ENCODE measurements around the gene PLCL1.

Gene PLCL1

GRCh38 chr2:198008230-198008629, 203.8 kb downstream of the PLCL1 start:
- DNase-seq = no peak

DNA sequence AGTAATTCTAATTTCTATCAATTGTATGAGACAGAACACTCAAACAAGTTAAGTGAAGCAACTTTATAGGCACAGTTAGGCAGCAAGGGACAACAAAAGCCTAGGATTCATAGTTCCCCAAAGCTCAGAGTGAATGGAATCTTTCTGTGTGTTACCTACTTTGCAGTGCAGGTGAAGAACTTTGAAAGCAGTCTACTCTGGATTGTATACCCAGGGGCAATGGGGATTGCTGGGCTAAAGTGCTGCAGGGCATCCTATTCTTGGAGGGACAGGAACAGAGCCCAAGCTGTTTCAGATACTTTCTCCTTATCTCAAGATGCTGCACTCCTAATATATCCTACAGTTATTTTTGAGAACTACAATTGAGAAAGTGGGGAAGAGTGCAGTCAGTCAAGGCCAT, 207.6 kb downstream of the PLCL1 start:
- no peak for DNase-seq

GRCh38 chr2:198016243-198016642, 211.8 kb downstream of the PLCL1 start:
- no peak for DNase-seq

DNA sequence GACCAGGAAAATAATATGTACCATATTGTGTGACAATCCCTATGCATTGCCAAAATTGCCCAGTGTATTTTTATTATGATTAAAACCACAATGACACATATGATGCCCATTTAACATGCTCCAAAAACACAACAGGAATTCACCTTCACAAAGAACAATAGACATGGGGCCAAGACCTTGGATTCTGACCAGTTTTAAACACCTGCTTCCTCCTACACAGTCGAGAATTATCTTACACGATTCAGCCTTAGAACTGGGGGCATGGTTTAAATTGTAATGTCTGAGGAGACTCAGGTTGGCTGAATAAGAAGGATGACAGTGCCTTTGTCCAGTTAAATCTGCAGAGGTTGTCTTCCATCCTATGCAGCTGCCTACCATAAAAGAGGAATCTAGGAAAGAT, 212.7 kb downstream of the PLCL1 start:
- no peak for DNase-seq

DNA sequence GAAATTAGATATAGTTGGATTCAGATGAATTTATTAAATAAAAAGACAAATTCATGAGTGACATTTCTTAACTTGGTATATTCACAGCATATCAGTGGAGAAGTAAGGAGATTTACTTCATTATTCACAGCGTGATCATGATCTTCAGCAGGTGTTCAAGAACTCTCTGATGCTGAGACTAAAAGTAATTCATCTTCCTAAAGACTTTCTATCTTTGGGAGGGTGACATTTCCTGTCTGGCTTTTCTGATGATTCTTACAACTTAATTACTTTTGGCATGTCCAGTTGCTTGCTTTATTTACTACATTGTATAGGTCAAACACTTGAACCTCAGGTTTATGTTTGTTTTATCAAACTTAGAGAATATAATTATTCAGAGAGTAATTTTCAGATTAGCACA, 224.6 kb downstream of the PLCL1 start:
- no peak for DNase-seq

- DNase-seq = peak; percentile 12
These were observed 225.2 kb downstream of the PLCL1 start for GRCh38 chr2:198029576-198029975.

DNA sequence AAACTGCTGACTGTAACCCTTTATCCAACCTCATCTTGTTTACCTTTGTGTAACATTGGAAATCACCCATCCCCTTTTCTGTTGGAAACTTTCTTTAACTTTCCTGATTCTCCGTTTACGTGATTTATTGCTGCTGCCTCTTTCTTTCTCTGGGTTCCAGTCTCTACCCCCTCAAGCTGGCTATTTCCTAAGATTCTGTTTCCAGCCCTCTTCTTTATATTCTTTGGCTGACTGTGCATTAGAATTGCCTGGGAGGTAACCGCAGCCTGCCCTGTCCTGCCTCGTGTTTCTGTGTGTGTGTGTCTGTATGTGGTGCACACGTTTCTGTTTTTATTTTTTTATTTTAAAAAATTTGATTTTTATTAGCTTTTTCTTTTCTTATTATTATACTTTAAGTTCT, 229.2 kb downstream of the PLCL1 start:
- no peak for DNase-seq

DNA sequence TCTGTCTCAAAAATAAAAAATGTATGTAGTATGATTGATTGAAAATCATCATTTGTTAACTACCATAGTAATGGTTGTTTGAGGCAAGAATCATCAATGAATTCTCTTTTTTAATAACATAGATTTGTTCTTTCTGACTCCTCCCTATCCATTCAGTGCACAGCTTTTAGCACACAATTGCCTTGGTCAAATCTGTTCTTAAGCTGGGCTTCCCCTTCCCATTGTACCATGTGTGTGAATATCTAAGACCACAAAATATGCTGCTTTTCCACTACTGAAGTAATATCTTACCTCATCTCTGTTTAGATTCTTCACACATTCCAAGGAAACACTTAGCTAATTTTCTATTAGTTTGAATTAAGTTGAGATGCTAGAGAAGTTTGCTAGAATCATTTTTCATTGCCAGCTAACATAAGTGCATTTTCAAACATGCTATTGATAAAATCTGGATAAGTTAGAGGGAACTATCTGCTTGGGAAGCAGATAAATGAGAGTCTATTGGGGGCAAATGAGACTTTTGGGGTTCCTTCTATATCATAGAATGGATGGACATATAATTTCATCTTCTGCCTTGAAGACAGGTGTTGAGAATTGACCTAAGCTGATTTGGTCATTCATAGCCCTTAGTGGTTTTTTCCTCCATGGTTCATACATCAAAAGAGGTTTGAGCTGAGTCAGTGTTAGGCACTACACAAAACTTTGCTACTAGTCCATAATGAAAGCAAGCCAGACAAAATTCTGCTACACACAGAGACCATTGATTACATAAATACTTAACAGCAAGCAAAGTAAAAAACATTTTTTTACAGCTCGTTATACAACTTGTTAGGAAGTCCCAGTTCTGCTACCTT, 231.9 kb downstream of the PLCL1 start:
- no peak for DNase-seq

GRCh38 chr2:198040835-198041234, 236.4 kb downstream of the PLCL1 start:
- no peak for DNase-seq

DNA sequence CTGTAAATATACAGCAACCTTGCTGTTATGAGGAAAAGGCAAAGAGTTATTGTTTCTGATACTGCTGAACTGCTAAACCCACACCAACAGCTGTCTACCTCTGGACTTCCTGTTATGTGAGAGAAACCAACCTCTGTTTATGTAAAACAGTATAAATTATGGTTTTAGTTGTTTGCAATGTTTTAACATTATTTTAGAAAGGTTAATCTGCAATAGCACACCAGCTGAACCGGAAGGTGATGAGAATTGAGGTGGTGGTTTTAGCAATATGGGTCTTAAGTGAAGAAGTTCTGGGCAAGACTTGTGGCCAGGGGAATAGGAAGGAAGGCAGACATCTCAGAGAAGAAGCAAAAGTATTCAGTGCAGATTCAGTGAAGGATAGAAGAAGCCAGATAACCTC, 237.8 kb downstream of the PLCL1 start:
- DNase-seq = no peak

DNA sequence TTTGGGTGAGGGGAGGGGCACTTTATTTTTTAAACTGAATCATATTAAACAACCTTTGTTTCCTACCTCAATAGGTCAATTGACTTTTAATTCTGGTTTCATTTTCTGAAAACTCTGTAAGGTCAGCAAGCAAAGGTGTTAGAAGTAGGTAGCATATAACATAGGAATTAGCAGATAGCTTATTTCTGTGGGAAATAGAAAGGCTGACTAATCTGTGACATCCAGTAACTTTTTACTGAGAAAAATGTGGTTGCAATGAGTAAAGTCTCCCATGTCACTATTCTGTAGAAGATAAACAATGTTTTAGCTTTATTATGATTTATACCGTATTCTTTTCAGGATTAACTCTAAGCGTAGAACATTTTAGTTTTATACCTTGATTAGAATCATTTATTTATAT, 240.4 kb downstream of the PLCL1 start:
- peak; percentile 33 for DNase-seq

DNA sequence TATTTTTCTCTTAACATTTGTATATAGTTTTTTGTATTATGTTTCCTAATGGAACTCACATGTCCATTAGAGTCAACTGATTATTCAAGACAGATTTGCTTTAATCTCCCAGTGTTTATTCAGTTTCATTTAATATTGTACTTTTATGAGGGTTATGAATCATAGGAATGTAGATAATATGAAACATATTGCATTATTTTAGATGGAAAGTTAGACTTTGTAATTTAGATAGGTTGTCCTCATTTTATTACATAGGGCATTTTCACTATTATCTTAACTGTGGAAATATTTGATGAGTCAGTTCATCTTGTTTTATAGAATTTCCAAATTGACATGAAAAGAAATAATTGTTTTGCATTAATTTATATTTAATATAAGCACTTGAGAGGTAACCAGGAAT, 240.8 kb downstream of the PLCL1 start:
- peak; percentile 31 for DNase-seq

GRCh38 chr2:198052741-198053140, 248.3 kb downstream of the PLCL1 start:
- DNase-seq = no peak

GRCh38 chr2:198053148-198053547, 248.8 kb downstream of the PLCL1 start:
- DNase-seq = no peak

- DNase-seq = no peak
These were observed 249.4 kb downstream of the PLCL1 start for GRCh38 chr2:198053776-198054175.

DNA sequence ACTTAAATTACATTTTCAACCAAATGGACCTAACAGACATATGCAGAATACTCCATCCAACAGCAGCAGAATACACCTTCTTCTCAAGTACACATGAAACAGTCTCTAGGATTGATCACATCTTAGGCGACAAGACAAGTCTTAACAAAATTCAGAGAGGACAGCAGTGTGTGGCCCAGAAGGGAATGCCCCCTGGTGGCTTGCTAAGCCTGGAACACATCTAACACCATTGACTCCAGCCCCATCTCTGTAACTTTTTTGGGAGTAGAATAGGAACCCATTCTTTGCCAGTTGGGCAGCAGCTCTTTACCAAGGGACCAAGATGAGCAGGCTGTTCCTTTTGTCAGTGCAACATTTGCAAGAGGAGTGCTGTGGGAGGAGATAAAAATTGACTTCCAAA, 249.9 kb downstream of the PLCL1 start:
- DNase-seq = peak; percentile 21

DNA sequence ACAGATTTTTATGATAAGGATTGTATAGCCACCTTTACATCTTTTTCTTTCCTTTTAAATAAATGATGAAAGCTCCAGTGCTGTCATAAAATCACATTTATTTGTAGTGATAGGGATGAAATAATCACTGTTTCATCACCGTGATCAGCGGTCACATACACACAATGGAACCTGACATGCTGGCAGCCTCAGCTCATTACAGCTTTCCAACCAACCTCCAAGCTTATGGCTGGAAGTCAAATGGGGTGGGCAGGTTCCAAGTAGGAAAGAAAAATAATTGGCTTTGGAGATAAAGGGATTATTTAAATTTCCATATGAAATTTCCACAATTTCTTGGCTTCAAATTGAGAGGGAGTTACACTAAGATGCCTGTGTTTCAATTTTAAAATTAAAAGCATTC, 251.3 kb downstream of the PLCL1 start:
- DNase-seq = no peak

GRCh38 chr2:198056836-198057235, 252.4 kb downstream of the PLCL1 start:
- no peak for DNase-seq

DNA sequence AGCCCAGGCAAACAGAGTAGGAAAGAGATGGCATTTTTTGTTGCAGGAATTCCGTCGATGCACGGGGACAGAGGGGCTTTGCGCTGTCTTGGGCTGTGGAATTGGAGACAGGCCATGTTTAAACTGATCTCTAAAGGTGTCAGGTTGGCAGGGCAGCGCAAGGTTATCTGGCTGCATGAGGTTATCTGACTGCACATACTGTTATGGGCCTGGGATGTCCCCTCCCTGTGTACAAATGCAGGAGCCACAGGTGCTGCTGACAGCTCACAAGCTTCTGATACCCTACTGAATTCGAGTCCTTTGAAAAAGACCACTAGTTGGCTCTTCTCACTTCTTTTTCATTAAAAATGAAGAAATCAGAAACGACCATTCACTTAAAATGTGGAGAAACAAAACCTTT, 255.4 kb downstream of the PLCL1 start:
- DNase-seq = no peak

GRCh38 chr2:198060277-198060676, 255.9 kb downstream of the PLCL1 start:
- DNase-seq = no peak

- DNase-seq = no peak
These were observed 258.4 kb downstream of the PLCL1 start for GRCh38 chr2:198062826-198063225.

DNA sequence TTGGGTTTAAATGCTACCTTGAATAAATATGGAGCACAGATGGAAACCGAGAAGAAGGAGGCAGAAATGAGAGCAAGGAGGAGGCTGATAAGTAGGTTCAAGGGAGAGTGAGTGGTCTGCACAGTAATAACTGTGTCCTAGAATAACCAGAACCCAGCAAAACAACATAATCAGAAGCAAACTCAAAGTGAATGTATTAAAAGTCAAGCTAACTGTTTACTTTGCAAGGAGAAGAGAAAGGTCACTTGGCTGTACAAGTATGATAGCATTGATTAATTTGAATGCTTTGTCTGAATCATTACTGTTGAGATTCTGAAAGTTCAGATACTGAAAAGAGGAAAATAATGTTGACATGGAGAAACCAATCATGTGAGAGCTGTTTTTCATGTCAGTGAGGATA, 258.8 kb downstream of the PLCL1 start:
- DNase-seq = no peak

DNA sequence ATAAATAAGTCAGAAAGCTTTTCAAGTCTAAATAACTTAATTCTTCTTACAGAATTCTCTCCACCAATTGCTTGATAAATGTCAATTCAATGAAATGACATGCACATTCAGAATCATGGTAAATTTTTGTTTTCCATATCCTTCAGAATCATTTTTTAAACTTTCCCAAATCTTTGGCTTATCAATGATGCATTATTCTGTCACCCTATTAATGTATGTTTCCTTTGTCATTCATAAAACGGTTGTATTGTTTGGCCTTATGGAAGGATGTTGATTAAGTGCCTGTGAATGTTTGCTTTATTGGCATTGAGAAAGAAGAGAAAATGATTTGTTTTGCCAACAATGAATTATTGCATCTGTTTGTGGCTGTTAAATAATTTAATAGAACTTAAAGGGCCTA, 260.9 kb downstream of the PLCL1 start:
- DNase-seq = no peak

- no peak for DNase-seq
These were observed 262.2 kb downstream of the PLCL1 start for GRCh38 chr2:198066597-198066996.

GRCh38 chr2:198072655-198073054, 268.3 kb downstream of the PLCL1 start:
- peak; percentile 6 for DNase-seq

Measured in fibroblast of skin of right biceps (primary cell).